CD4-positive, alpha-beta T cell treated with Interleukin-4 for 4 hours (primary cell): Measurements from ENCODE around the gene CROCC.
A peak's percentile ranks its signal among the peaks of the same experiment; 100 is the strongest.

Experiments used
- DNase-seq: peaks from one replicate; pipeline ENCODE4 v3.0.0-alpha.2; 2020

CROCC gene

GRCh38 chr1:16991571-16991970, 69.8 kb downstream of the CROCC start:
- no peak for DNase-seq

- DNase-seq = no peak
Measured at GRCh38 chr1:16992102-16992501, 70.4 kb downstream of the CROCC start.

GRCh38 chr1:16992675-16993074, 70.9 kb downstream of the CROCC start:
- DNase-seq = no peak

- DNase-seq = no peak
Measured at GRCh38 chr1:16993521-16994038, 71.8 kb downstream of the CROCC start.

- DNase-seq = no peak
Measured at GRCh38 chr1:16996845-16997244, 75.1 kb downstream of the CROCC start.

- DNase-seq = no peak
Measured at GRCh38 chr1:16998589-16998988, 76.9 kb downstream of the CROCC start.

- DNase-seq = no peak
Measured at GRCh38 chr1:16999863-17000262, 78.1 kb downstream of the CROCC start.

GRCh38 chr1:17001760-17002523, 80.2 kb downstream of the CROCC start:
- DNase-seq = no peak

- DNase-seq = no peak
Measured at GRCh38 chr1:17002524-17002902, 80.8 kb downstream of the CROCC start.

- no peak for DNase-seq
Measured at GRCh38 chr1:17004466-17005364, 83.0 kb downstream of the CROCC start.

- DNase-seq = no peak
Measured at GRCh38 chr1:17005365-17005740, 83.6 kb downstream of the CROCC start.

- DNase-seq = no peak
Measured at GRCh38 chr1:17007121-17007520, 85.4 kb downstream of the CROCC start.

- DNase-seq = no peak
Measured at GRCh38 chr1:17008208-17008855, 86.6 kb downstream of the CROCC start.

GRCh38 chr1:17009706-17010105, 88.0 kb downstream of the CROCC start:
- no peak for DNase-seq

GRCh38 chr1:17011092-17011438, 89.3 kb downstream of the CROCC start:
- DNase-seq = no peak

- peak; percentile 76 for DNase-seq
Measured at GRCh38 chr1:17011439-17012307, 89.9 kb downstream of the CROCC start, which contains the start of gene ATP13A2. TSS of gene ATP13A2 (minus strand) at chr1:17011928. CDS start at chr1:17011738, 190 bp downstream.

- no peak for DNase-seq
Measured at GRCh38 chr1:17012775-17013490, 91.2 kb downstream of the CROCC start.

GRCh38 chr1:17013491-17014320, 92.0 kb downstream of the CROCC start:
- no peak for DNase-seq

GRCh38 chr1:17014671-17015567, 93.2 kb downstream of the CROCC start:
- no peak for DNase-seq

GRCh38 chr1:17016317-17016661, 94.6 kb downstream of the CROCC start:
- DNase-seq = no peak
